GM21723 (cell line): ENCODE data around the gene KLHL40.

Experiments used
- ATAC-seq: cut with Tn5 transposase; IDR thresholded peaks from one replicate; pipeline ENCODE4 v1.9.1; 2021; ENCODE audit warnings: mild to moderate bottlenecking, moderate library complexity; ENCODE audit not compliant: unreplicated experiment

The KLHL40 gene

GRCh38 chr3:42702066-42702951 lies 17.0 kb downstream of the KLHL40 start, which contains the start of gene HHATL:
Gene HHATL, minus strand, starts transcription at chr3:42702798. Its CDS starts 1,972 bp downstream, at chr3:42700826.
- ATAC-seq: no peak

GRCh38 chr3:42702982-42703694 lies 17.8 kb downstream of the KLHL40 start:
- ATAC-seq: no peak

GRCh38 chr3:42703695-42704025 lies 18.3 kb downstream of the KLHL40 start:
- no peak for ATAC-seq

- no peak for ATAC-seq
Observed at GRCh38 chr3:42704136-42704841, 19.0 kb downstream of the KLHL40 start.

- ATAC-seq: no peak
Observed at GRCh38 chr3:42705058-42705767, 19.9 kb downstream of the KLHL40 start.

GRCh38 chr3:42705962-42706585 lies 20.7 kb downstream of the KLHL40 start:
- no peak for ATAC-seq

- ATAC-seq: no peak
Observed at GRCh38 chr3:42706721-42707619, 21.6 kb downstream of the KLHL40 start.

GRCh38 chr3:42707620-42708355 lies 22.5 kb downstream of the KLHL40 start:
- no peak for ATAC-seq

GRCh38 chr3:42708611-42709151 lies 23.3 kb downstream of the KLHL40 start:
- ATAC-seq: no peak

- ATAC-seq: no peak
Observed at GRCh38 chr3:42709621-42710020, 24.3 kb downstream of the KLHL40 start.

GRCh38 chr3:42710323-42711021 lies 25.1 kb downstream of the KLHL40 start:
- no peak for ATAC-seq

- no peak for ATAC-seq
Observed at GRCh38 chr3:42711491-42712343, 26.4 kb downstream of the KLHL40 start.

GRCh38 chr3:42712344-42712648 lies 27.0 kb downstream of the KLHL40 start:
- ATAC-seq: no peak

- ATAC-seq: no peak
Observed at GRCh38 chr3:42712688-42713372, 27.5 kb downstream of the KLHL40 start.

GRCh38 chr3:42713747-42714146 lies 28.4 kb downstream of the KLHL40 start:
- no peak for ATAC-seq

- ATAC-seq: no peak
Observed at GRCh38 chr3:42714171-42714852, 29.0 kb downstream of the KLHL40 start.
